Bone marrow (tissue), 2 donors: ENCODE results near the gene SLC35G3.
"Not testable (repeated sequence)": the region's sequence is repeated elsewhere in the genome, so short reads cannot be mapped to it uniquely, and the experiment has no call there.

ENCODE experiments used
- DNase-seq, 2 donors: peaks; one replicate each; lab custom pipeline; 2025; lab: John Stamatoyannopoulos, UW

Gene SLC35G3

DNA sequence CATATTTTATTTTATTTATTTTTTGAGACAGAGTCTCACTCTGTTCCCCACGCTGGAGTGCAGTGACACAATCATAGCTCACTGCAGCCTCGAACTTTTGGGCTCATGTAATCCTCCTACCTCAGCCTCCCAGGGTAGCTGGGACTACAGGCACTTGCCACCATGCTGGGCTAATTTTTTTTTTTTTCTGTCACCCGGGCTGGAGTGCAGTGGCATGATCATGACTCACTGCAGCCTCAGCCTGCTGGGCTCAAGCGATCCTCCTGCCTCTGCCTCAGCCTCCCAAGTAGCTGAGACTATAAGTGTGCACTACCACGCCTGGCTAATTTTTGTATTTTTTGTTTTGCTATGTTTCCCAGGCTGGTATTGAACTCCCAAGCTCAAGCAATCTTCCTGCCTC, 29.5 kb downstream of the SLC35G3 start:
- no peak for DNase-seq

- no peak for DNase-seq
These were observed 30.3 kb downstream of the SLC35G3 start for GRCh38 chr17:35163886-35164285.

GRCh38 chr17:35162755-35163154, 31.4 kb downstream of the SLC35G3 start:
- no peak for DNase-seq

- no peak for DNase-seq
These were observed 32.9 kb downstream of the SLC35G3 start for GRCh38 chr17:35161281-35161761.

DNA sequence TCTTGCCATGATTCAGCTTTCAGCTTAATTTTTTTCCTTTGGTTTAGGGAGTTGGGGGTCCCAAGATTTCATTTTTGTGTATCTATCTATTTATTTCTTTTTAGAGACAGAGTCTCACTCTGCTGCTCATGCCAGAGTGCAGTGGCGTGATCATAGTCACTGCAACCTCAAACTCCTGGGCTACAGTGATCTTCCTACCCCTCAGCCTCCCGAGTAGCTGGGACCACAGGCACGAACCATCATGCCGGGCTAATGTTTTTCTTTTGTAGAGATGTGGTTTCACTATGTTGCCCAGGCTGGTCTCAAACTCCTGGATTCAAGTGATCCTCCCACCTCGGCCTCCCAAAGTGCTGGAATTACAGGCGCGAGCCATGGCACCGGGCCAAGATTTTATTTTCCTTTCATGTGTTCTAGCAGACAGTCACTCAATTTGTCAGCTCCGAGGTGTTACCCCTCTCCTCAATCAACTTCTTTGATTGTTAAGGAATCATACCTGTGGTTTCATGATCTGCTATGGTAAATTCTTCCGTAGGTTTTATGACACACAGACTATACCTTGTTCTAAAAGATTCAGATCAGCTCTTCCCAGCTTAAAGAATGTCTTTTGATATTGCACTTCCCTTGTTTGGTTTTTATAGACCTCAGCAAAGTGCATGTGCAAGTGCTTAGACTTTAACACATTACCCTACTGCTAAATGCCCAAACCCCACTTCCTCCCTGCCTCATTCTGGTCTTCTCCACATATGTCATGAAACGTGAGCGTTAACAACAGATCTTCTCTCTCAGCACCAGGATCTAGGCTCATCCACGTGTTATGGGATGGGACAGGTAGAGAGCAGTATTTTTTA, 33.6 kb downstream of the SLC35G3 start:
- no peak for DNase-seq

DNA sequence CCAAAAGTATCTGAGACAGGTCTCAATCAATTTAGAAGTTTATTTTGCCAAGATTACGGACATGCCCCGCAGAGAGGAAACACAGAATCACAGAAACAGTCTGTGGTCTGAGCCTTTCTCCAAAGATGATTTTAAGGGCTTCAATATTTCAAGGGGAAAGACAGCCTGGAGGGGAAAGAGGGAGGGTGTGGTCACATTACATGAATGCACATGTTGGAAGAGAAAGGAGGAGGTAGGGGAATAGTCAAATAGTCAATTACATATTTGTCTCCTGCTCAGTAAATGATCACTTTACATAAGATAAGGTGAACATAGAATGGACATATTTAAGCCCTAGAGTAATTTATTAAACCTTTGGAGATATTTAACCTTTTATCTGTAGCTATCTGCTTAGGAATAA, 34.3 kb downstream of the SLC35G3 start:
- DNase-seq: no peak

- no peak for DNase-seq
These were observed 38.9 kb downstream of the SLC35G3 start for GRCh38 chr17:35155246-35155645.

DNA sequence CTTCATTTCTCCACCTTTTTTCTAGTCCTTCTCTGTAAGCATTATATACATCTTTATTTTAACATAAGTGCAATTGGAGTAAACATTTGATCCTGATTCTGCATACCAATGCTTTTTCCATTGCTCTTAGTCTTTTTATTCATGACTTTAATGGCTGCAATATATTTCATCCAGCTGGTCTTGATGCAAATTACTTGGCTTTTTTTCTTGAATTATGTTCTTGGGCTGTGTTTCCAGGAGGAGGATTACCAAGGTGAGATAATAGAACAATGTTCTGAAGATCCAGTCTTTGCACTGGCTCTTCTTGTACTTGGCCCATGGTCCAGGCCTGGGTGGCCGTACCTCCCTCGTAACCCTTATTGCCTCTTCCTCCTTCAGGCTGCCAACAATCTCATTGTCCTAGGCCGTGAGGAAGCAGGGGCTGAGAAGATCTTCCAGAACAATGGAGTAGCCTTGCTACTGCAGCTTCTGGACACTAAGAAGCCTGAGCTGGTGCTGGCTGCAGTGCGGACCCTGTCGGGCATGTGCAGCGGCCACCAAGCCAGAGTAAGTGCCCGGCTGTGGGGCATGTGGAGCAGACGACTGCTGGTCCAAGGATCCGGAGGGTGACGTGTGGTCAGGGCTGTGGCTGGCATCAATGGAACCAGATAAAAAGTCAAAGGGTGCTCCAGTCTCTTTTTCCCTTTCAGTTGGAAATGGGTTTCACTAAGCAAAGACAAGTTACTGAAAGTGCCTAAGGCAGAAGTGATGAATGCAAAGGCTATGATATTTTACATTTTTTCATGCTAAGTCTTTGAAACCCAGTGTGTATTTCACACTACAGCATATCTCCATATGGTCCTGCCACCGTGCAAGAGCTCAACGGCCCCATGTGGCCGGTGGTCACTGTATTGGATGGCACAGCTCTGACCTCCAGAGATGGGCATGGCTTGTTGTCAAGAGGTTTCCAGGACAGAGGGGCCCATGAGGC, 39.7 kb downstream of the SLC35G3 start:
- DNase-seq: no peak

GRCh38 chr17:35152421-35153140, 41.6 kb downstream of the SLC35G3 start:
- no peak for DNase-seq

- DNase-seq: not testable (repeated sequence)
These were observed 43.1 kb downstream of the SLC35G3 start for GRCh38 chr17:35151080-35151479.

- DNase-seq: no peak
These were observed 44.3 kb downstream of the SLC35G3 start for GRCh38 chr17:35149941-35150340.

DNA sequence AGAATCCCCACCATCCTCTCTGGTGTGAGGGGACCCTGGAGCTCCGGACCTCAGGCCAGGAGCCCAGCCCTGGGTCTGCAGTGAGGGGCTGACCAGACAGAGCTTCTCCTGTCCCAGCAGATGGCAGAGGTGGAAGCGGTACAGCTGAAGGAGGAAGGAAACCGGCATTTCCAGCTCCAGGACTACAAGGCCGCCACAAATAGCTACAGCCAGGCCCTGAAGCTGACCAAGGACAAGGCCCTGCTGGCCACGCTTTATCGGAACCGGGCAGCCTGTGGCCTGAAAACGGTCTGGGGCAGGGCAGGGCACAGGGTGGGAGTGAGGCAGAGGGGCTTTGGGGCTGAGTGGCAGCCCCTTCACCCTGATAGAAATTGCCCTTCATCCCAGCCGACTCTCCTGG, 46.0 kb downstream of the SLC35G3 start:
- DNase-seq: no peak

GRCh38 chr17:35147375-35147905, 46.8 kb downstream of the SLC35G3 start, which contains the start of gene UNC45B:
UNC45B (plus strand) TSS chr17:35147817; CDS start chr17:35148264, 447 bp downstream.
- no peak for DNase-seq

DNA sequence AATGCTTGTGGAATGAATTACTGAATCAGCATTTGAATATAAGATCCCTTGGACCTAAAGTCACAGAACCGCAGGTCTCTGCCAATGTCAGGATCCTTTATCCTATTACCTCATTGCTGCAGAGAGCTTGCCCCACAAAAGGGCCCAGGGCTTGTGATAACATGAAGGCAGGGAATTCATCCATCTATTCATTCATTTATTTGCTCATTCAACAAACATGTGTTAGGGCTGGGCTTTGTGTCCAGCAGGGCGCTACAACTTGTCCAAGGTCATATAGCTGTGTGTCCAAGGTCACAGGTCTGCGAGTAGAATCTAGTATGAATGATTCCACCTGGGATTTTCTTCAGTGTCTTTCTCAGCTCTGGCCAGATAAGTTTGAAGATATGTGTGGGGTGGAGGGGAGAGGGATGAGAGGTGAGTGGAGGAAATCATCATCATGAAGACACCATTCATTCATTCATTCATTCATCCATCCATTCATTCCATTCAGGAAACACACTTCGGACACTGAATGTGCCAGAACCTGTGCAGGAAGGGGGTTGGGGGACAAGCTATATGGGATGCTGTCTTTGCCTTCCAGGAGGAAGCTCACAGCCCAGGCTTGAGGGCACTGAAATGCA, 47.9 kb downstream of the SLC35G3 start:
- DNase-seq: no peak

DNA sequence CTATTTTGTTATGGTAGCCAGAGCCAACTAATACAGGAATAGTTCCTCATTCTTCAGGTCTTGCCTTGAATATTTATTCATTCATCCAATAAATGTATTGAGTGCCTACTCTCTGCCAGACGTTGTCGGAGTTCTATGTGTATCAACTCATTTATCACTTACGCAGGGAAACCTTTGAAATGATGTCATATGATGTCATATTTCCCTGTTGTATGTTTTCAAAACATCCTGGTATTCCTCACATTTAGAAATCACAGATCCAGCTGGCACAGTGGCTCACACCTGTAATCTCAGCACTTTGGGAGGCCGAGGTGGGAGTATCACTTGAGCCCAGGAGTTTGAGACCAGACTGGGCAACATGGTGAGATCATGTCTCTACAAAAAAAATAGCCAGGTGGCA, 49.4 kb downstream of the SLC35G3 start:
- no peak for DNase-seq
